NCI-H524 (cell line): ENCODE measurements around the gene PRKAA1.
"Not testable (repeated sequence)": the region's sequence is repeated elsewhere in the genome, so short reads cannot be mapped to it uniquely, and the experiment has no call there.

Experiments
- DNase-seq, 2 experiments: peaks; one replicate each; lab custom pipeline; 2025; lab: John Stamatoyannopoulos, UW

PRKAA1 gene

DNA sequence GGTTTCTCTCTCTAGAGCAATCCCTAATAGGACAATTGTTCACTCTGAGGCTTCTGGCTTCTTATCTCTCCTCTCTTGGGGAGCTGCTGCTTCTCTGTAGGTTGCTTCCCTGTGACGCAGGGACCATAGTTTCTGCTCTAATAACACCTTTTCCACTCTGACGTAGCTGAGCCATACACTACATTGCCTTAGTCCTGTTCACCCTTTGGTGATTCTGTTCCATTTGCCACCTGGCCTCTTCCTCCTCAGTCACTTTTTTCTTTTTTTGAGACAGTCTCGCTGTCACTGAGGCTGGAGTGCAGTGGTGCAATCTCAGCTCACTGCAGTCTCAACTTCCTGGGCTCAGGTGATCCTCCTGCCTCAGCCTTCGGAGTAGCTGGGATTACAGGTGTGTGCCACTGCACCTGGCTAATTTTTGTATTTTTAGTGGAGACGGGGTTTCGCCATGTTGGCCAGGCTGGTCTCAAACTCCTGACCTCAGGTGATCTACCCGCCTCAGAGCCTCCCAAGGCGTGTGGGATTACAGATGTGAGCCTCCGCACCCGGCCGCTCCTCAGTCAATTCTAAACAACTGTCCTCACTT is 27.4 kb upstream of the PRKAA1 start:
- DNase-seq, result not testable (repeated sequence)

DNA sequence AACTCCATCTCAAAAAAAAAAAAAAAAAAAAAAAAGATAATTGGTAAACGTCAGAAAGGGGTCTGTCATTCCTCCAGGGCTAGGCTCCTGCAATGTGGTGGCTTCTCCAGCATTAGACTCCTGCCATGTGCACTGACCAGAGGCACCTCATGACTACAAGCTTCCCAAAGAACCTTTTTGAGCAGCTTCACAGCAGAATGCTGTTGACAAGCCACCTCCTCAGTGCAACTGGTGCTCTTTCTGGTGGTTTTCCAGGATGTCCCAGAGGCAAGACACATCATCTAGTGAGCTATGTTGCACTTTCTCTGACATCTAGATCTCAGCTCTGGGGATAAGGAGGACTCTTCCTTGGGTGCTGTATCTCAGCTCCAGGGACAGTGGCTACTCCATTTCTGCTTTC is 25.3 kb upstream of the PRKAA1 start:
- no peak for DNase-seq

DNA sequence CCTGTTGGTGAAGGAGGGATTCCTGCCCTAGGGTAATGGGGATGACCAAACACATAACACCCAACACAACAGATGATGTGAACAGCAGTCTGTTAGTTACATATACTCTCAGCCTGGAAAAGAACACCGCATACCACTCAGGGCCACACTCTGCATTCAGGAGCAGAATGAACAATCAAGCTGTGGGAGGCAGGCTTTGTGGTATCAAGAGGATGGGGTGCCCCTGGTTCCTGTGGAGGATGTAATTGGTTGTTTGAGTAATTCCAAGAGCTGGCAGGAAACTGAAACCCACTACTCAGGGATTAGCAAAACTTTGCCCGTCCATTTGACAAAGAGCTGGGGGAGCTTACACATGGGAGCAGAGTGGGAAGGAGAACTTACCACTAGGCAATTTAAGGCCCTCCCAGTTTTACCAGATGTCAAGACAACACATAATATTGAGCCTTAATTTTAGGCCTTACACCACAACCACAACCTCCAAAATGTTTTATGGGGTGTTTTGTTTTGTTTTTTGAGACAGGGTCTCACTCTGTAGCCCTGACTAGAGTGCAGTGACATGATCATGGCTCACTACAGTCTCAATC is 15.6 kb upstream of the PRKAA1 start:
- DNase-seq, result no peak

DNA sequence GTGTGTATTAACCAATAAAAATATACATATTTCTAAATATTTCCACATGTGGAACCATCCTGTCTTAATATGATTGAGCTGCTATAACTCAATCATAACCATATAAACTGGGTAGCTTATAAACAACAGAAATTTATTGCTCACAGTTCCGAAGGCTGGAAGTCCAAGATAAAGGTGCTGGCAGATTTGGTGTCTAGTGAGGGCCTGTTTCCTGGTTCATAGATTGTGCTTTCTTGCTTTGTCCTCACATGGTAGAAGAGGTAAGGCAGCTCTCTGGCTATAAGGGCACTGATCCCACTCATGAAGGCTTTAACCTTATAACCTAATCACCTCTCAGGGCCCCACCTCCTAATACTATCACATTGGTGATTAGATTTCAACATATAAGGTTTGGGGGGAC is 14.0 kb upstream of the PRKAA1 start:
- no peak for DNase-seq

DNA sequence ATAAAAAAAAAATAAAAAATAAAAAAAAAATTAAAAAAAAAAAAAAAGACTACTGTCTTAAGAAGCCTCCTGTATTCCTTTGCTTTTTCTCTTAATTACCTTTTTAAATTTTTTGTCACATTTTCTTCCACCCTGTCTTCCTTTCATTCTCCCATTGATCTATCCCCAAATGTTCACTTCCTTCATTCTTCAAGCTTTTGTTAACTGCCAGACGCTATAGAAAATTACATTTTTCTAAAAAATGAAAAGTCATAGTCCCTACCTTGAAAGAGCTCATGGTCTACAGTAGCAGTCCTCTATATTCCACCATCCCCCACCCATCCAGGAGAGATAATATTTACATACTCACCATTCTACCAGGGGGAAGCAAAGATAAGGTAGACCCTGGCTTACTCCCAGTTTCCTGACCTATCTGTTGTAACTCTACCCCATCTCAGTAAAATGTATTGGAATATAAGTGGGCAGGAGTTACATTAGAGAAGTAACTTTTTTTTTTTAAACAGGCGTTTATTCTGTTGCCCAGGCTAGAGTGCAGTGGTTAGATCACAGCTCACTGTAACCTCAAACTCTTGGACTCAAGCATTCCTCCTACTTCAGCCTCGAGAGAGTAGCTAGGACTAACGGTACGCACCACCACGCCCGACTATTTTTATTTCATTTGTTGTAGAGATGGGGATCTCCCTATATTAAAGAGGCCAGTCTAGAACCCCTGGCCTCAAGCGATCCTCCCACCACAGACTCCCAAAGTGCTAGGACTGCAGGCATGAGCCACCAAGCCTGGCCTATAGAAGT is 3.8 kb upstream of the PRKAA1 start:
- DNase-seq, result peak in 1 of 2 experiments; percentile 23

DNA sequence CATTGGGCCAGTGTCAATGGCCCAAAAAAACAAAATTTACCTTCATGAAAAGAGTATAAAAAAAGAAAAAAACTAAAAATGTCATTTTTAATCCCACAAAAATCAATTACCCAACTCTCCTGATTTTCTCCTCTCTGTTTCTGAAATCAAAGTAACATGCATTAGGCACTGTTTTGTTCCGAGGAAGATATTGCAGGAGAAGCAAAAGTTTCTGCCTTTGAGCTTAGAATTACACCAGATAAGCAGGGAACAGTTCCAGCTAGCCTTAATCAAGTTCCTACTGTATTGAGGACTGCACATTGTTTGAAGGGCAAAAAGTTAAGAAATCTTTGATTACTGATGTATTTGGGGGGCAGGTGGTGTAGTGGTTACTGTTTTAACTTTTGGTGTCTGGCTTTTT is 1.1 kb upstream of the PRKAA1 start:
- DNase-seq, result no peak

DNA sequence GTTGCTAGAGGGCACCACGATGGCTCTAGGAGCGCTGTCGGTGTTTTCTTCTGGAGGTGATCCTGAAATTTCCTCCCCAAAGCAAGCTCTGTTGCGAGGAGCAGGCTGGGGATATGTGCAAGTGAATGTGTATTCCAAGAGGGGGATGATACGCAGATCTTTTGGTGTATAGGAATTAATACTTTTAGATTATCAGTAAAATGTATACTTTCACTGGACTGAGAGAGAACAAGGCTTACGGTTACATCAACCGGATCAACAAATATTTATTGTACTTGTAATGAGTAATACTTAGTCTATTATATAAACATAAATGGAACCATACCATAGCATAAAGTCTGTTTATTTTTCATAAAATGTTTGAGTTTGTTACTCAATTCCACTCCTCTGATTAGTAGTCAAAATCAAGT is 632 bp upstream of the PRKAA1 start:
- no peak for DNase-seq

DNA sequence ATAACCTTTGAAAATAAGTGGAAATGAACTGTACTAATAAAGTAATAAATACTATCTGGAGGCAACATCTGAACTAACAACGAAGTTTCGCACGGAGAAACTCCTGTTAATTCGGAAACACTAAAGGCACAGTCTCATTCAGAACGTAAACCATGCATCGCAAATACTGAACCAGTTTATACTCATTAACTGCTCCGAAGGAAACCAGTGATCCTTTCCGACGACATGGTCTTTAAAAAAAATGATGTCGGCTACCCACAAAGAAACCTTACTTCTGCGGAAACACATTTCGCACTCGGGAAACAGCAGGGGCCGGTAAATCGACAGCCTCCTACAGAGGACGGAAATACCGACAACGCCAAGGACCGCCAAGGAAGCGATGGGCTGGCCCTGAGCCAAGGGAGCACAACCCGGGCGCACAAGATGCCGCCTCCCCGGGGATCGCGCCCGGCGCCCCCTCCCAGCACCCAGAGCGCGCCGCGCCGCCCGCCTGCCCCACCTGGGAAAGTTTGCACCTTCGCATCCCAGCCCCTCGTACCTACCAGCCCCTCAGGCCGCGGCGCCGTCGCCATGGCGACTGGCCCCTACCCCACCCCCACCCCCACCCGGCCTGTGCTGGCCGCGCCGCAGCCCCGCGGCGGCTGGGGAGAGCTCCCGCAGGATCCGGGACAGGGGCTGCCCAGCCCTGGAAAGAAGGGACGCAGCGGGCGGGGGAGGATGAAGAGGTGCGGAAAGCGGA is 732 bp downstream of the PRKAA1 start:
- DNase-seq, result peak; percentile 86 to 89

DNA sequence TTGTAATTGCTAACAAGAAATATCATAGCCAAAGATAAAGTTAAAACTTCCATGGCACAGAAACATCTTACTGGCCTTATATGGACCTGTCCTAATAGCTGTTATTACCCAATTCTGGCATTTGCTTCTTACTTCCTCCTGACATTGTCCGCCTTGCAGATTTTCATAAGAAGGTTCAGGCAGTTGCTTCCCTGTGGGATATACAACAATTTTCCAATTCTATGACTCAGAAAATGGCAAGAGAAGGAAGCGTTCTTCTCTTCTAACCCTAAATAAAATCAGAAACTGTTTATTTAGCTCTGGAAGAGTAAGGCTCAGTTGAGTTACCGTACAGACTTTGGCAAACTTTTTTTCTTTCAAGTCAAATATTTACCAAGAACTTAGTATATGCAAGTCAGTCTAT is 1.7 kb downstream of the PRKAA1 start:
- DNase-seq, result no peak

DNA sequence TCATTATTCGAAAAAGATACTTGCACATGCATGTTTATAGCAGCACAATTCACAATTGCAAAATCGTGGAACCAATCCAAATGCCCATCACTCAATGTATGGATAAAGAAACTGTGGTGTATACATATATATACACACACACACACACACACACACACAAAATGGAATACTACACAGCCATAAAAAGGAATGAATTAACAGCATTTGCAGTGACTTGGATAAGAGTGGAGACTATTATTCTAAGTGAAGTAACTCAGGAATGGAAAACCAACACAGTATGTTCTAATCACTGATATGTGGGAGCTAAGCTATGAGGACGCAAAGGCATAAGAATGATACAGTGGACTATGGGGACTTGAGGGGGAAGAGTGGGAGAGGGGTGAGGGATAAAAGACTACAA is 3.3 kb downstream of the PRKAA1 start:
- DNase-seq, result not testable (repeated sequence)

DNA sequence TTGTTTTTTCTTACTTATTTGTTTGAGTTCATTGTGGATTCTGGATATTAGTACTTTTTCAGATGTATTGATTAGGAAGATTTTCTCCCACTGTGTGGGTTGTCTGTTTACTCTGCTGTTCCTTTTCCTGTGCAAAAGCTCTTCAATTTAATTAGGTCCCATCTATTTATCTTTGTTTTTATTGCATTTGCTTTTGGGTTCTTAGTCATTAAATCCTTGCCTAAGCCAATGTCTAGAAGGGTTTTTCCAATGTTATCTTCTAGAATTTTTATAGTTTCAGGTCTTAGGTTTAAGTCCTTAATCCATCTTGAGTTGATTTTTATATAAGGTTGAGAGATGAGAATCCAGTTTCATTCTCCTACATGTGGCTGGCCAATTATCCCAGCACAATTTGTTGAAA is 3.8 kb downstream of the PRKAA1 start:
- not testable (repeated sequence) for DNase-seq

DNA sequence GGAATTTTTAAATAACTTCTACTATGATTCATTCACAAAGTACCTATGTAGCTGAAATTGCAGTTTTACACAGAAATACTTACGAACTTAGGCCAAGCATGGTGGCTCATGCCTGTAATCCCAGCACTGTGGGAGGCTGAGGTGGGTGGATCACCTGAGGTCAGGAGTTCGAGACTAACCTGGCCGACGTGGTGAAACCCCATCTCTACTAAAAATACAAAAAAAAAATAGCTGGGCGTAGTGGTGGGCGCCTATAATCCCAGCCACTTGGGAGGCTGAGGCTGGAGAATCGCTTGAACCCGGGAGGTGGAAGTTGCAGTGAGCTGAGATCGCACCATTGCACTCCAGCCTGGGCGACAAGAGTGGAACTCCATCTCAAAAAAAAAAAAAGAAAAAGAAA is 5.5 kb downstream of the PRKAA1 start:
- not testable (repeated sequence) for DNase-seq

DNA sequence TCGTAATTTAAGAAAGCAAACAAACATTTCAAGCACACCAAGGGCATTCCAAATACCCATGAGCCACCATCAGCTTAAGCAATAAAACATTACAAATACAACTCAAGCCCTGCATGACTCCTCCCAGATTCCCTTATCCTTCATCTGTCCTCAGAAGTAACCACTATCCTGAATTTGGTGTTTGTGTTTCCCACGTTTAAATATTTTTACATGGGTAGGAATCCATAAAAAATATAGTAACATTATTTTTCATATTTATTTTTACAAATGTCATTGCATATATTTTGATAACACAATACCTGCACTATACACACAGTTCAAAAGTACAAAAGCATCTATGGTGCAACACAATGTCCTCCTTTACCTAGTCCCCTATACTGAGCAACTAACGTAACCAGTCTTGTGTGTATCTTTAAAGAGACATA is 6.4 kb downstream of the PRKAA1 start:
- no peak for DNase-seq

DNA sequence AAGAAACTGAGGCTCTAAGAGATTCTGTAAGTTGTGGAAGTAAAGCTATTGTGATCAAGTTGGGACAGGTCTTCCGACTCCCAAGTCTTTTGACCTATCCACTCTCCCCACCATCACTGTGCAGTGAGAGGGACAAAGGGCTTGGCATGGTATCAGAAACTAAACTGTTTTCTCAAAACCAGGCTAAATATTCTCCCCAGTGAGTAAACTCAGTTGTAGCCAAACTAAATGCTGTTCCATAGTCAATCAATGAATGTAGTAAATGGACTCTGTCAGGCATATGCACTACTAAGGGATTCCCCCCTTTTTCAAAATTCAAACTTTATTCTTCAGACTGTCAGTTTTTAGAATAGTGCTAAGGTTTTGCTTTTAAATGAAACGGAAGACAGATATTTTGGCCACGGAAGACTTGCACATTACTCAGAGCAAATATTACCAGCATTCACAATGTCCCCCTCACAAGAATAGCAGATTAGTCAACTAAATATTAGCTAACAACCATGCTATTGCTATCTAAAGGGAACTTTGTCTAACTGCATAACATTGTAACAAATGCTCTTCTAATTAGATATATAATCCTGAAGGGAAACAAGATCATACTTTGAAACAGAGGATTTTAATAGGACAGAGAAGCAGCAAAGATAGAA is 7.1 kb downstream of the PRKAA1 start:
- DNase-seq, result no peak

DNA sequence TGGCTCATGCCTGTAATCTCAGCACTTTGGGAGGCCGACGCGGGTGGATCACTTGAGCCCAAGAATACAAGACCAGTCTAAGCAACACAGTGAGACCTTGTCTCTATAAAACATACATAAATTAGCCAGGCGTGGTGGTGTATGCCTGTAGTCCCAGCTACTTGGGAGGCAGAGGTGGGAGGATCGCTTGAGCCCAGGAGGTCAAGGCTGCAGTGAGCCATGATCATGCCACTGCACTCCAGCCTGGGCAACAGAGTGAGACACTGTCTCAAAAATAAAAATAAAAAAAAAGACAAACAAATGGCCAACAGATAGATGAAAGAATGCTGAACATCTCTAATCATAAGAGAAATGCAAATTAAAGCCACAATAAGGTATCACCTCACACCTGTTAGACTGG is 9.2 kb downstream of the PRKAA1 start:
- not testable (repeated sequence) for DNase-seq

DNA sequence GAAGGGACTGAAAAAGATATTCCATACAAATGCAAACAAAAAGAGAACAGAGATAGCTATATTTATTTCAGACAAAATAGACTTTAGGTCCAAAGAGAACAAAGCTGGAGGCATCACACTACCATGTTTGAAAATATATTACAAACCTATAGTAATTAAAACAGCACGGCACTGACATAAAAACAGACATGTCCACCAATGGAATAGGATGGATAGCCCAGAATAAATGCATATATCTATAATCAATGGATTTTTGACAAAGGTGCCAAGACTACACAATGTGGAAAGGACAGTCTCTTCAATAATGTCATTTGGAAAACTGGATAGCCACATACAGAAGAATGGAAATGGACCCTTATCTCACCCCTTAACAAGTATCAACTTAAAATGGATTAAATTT is 10.2 kb downstream of the PRKAA1 start:
- no peak for DNase-seq

DNA sequence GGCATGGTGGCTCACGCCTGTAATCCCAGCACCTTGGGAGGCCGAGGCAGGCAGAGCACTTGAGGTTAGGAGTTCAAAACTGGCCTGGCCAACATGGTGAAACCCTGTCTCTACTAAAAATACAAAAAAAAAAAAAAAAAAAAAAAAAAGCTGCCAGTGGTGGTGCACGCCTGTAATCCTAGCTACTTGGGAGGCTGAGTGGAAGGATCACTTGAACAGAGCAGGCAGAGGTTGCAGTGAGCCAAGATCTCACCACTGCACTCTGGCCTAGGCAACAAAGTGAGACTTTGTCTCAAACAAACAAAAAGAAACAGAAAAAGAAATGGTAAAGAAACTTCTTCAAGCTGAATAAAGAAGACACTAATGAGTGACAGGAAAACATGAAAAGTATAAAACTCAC is 11.5 kb downstream of the PRKAA1 start:
- not testable (repeated sequence) for DNase-seq

DNA sequence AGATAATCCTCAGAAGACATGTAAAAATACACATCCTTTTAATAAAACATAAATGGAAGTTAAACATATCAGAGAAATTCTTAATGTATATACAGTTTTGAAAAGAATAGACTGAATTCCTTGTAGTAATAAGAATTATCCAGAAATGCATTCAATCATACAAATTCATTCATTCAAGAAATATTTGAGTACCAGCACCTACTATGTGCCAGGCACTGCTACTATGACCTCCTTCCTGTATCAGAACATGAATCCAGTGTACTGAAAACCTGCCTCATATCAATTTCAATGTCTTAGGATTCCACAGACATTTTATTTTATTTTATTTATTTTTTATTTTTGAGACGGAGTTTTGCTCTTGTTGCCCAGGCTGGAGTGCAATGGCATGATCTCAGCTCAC is 13.3 kb downstream of the PRKAA1 start:
- no peak for DNase-seq

DNA sequence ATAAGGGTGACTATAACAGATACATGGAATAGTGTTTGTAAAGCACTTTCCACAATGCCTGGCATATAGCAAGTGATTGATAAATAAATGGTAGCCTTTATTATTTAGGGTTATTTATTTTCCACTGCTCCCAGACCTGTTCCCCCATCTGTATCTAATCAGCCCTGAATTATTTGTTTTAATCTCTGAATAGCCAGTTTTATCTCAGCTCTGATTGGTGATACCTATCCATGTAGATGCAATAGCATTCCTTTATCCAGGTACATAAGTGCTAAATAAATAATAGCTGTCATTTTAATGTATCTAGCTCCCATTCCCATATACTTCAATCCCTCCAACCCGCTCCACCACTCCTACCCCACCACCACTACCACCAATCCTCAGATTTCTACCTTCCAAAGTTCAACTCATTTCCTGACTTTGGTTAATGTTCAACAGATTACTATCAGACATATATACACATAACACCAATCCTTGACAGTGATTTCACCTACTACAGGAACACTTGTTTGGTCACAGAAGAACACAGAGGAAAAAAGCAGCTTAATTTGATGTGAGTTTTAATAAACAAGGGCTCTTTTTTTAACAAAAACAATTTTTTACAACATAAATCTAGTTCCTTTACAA is 14.0 kb downstream of the PRKAA1 start:
- no peak for DNase-seq

DNA sequence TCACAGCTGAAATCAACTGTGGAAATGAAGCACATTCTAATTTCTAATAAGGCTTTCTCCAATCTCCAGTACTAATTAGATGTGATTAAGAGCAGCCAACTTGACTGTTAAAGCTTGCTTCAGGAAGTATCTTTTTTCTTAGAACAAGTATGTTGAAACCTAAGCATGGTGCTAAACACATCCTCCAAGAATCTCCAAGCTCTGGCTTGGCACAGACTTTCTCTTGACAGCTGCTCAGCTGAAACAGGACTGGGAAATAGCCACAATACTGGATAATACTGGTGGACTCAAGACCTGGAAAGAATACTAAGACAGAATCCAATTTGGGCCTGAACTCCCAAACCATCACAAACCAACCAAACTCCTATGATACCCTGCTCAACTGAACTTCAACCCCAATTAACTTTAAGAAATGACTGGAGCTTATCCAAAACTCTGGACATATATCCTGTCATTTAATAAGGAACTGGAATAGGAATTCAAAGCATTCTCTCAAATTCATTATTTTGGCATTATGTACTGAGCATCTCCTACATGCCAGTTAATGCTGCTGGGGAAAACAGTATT is 16.2 kb downstream of the PRKAA1 start:
- DNase-seq, result no peak

DNA sequence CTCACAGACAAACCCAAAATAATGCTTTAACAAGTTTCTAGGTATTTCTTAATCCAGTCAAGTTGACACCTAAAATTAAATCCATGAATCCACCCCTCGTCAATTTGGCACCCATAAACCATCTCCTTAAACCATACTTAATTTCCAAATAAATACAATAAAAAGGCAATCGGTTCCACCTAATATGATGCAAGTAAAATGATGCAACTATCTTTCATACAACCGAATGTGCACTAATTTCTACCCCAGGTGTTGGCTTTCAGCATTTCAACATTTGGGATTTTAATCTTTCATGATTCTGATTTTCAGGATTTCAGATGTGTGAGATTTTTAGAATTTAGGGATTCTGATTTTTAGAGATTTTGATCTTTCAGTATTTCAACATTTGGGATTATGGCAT is 17.3 kb downstream of the PRKAA1 start:
- no peak for DNase-seq
